SK-N-SH (cell line): ENCODE data around the gene ASGR1. TPM values are rescaled to one million over a fixed set of nuclear protein-coding genes. Genes with fewer than 3 reads are reported as not detected.

ENCODE experiments used
- CTCF ChIA-PET: fragments of 300-600, 350-600 bp; formaldehyde crosslinking; extraction: SDS; loops from one replicate; lab custom pipeline; 2021; lab: Yijun Ruan, JAX
- POLR2A ChIA-PET: fragments of 350-600 bp; sonication (Branson Sonifier 250); formaldehyde crosslinking; extraction: SDS; loops from one replicate; lab custom pipeline; 2020; ENCODE audit warnings: antibody characterized with exemption, inconsistent platforms; lab: Yijun Ruan, JAX
- DNase-seq: peaks from one replicate; pipeline ENCODE4 v3.0.0; 2012
- H2AFZ ChIP-seq: fragments of 200-600 bp; sonication (generic); 2 replicates; pipeline ENCODE4 v1.8.1; 2016; ENCODE audit warnings: antibody characterized with exemption, mild to moderate bottlenecking, low read depth
- H3F3A ChIP-seq: fragments of 200-600 bp; sonication (generic); replicated peaks from 2 replicates; pipeline ENCODE3; 2016; ENCODE audit warnings: antibody characterized with exemption, mild to moderate bottlenecking; ENCODE audit not compliant: insufficient read depth
- H3K27ac ChIP-seq, 2 experiments: fragments of 200-500 bp in 1 of 2; fragments of 200-600 bp in 1 of 2; sonication (Bioruptor generic) in 1 of 2; sonication (generic), shearing (Covaris generic) in 1 of 2; 2 replicates each; pipeline versions ENCODE4 v1.5.1 to v1.6.1; 2014 to 2016; ENCODE audit warnings: low read depth in 2 of 2, inconsistent platforms in 1 of 2, low read length in 1 of 2, mild to moderate bottlenecking in 1 of 2, mixed read lengths in 1 of 2
- H3K27me3 ChIP-seq: fragments of 200-600 bp; sonication (generic), shearing (Covaris generic); 2 replicates; pipeline ENCODE4 v1.6.1; 2016; ENCODE audit warnings: mixed run types; ENCODE audit not compliant: insufficient read depth
- H3K36me3 ChIP-seq, 2 experiments: fragments of 200-500 bp in 1 of 2; fragments of 200-600 bp in 1 of 2; sonication (Bioruptor generic) in 1 of 2; sonication (generic) in 1 of 2; replicated peaks in 1 of 2; 2 replicates each; pipeline versions ENCODE3 to v1.5.1; 2014 to 2016; ENCODE audit warnings: low read length in 1 of 2, mild to moderate bottlenecking in 1 of 2; ENCODE audit not compliant: insufficient read depth in 2 of 2, control insufficient read depth in 1 of 2
- H3K4me1 ChIP-seq, 2 experiments: fragments of 200-500 bp in 1 of 2; fragments of 200-600 bp in 1 of 2; sonication (Bioruptor generic) in 1 of 2; sonication (generic), shearing (Covaris generic) in 1 of 2; 2 replicates each; pipeline versions ENCODE4 v1.5.1 to v1.6.1; 2014 to 2016; ENCODE audit warnings: low read depth in 1 of 2, low read length in 1 of 2, mixed run types in 1 of 2; ENCODE audit not compliant: insufficient read depth in 2 of 2, control insufficient read depth in 1 of 2
- H3K4me2 ChIP-seq: fragments of 200-600 bp; sonication (generic), shearing (Covaris generic); 2 replicates; pipeline ENCODE4 v1.6.1; 2017; ENCODE audit warnings: mixed run types
- H3K4me3 ChIP-seq, 2 experiments: fragments of 200-500 bp in 1 of 2; fragments of 200-600 bp in 1 of 2; sonication (Bioruptor generic) in 1 of 2; sonication (generic), shearing (Covaris generic) in 1 of 2; 2 replicates each; pipeline versions ENCODE4 v1.5.1 to v1.8.1; 2014 to 2016; ENCODE audit warnings: low read depth in 2 of 2, inconsistent platforms in 1 of 2, low read length in 1 of 2, mild to moderate bottlenecking in 1 of 2, mixed read lengths in 1 of 2, moderate library complexity in 1 of 2
- H3K79me2 ChIP-seq: fragments of 200-600 bp; sonication (generic); 2 replicates; pipeline ENCODE4 v1.8.1; 2017; ENCODE audit warnings: mild to moderate bottlenecking; ENCODE audit not compliant: insufficient read depth
- H3K9ac ChIP-seq: fragments of 200-600 bp; sonication (generic); 2 replicates; pipeline ENCODE4 v1.6.1; 2017; ENCODE audit warnings: mixed run types
- H3K9me2 ChIP-seq: fragments of 200-600 bp; sonication (generic); 2 replicates; pipeline ENCODE4 v1.6.1; 2017; ENCODE audit warnings: mixed run types
- H3K9me3 ChIP-seq: fragments of 200-600 bp; sonication (generic); 2 replicates; pipeline ENCODE4 v1.6.1; 2017; ENCODE audit warnings: mixed run types, mild to moderate bottlenecking, moderate library complexity
- H4K20me1 ChIP-seq: fragments of 200-600 bp; sonication (generic); 2 replicates; pipeline ENCODE4 v1.6.1; 2017; ENCODE audit warnings: mild to moderate bottlenecking, mixed run types; ENCODE audit not compliant: insufficient read depth
- CHD2 ChIP-seq: fragments of 150-350 bp; IDR thresholded peaks from 2 replicates; pipeline ENCODE4 v1.6.1; 2018; ENCODE audit warnings: low read length; ENCODE audit not compliant: partially characterized antibody
- EP300 ChIP-seq, 2 experiments: IDR thresholded peaks; 2 replicates each; pipeline versions ENCODE4 v1.4.0 to v1.6.1; 2012; ENCODE audit warnings: borderline replicate concordance in 1 of 2, low read depth in 1 of 2, low read length in 1 of 2
- FOXJ3 ChIP-seq: sonication (generic); formaldehyde crosslinking; IDR thresholded peaks from 2 replicates; pipeline ENCODE4 v1.5.1; 2020; ENCODE audit warnings: mild to moderate bottlenecking, missing genetic modification reagents
- FOXM1 ChIP-seq: IDR thresholded peaks from 2 replicates; pipeline ENCODE4 v1.4.0; 2012; ENCODE audit warnings: low read depth, mild to moderate bottlenecking
- GABPA ChIP-seq: IDR thresholded peaks from 2 replicates; pipeline ENCODE4 v1.4.0; 2012; ENCODE audit warnings: low read depth, mild to moderate bottlenecking
- GATA2 ChIP-seq: sonication (generic); formaldehyde crosslinking; IDR thresholded peaks from 2 replicates; pipeline ENCODE4 v1.5.0; 2020; ENCODE audit warnings: mild to moderate bottlenecking, missing genetic modification reagents
- JUND ChIP-seq: IDR thresholded peaks from 2 replicates; pipeline ENCODE4 v1.4.0; 2012
- POLR2AphosphoS5 ChIP-seq: IDR thresholded peaks from 2 replicates; pipeline ENCODE4 v1.6.1; 2012; ENCODE audit warnings: low read depth, low read length
- RAD21 ChIP-seq: IDR thresholded peaks from 2 replicates; pipeline ENCODE4 v1.6.1; 2012; ENCODE audit warnings: mild to moderate bottlenecking, low read length
- RCOR1 ChIP-seq: fragments of 150-350 bp; IDR thresholded peaks from 2 replicates; pipeline ENCODE4 v1.6.1; 2017; ENCODE audit warnings: antibody characterized with exemption, low read length
- REST ChIP-seq: IDR thresholded peaks from 2 replicates; pipeline ENCODE4 v1.6.1; 2012; ENCODE audit warnings: mild to moderate bottlenecking, low read depth, low read length, moderate library complexity
- RFX5 ChIP-seq: IDR thresholded peaks from 2 replicates; pipeline ENCODE4 v1.6.1; 2012; ENCODE audit warnings: mild to moderate bottlenecking, improper control_type of control experiment, low read length
- RXRA ChIP-seq: IDR thresholded peaks from 2 replicates; pipeline ENCODE4 v1.4.0; 2012; ENCODE audit warnings: low read depth, mild to moderate bottlenecking, borderline replicate concordance
- SIN3A ChIP-seq: IDR thresholded peaks from 2 replicates; pipeline ENCODE4 v1.6.1; 2012; ENCODE audit warnings: low read depth, mild to moderate bottlenecking, low read length, moderate library complexity, borderline replicate concordance
- TEAD4 ChIP-seq: IDR thresholded peaks from 2 replicates; pipeline ENCODE4 v1.4.0; 2012; ENCODE audit warnings: mild to moderate bottlenecking, borderline replicate concordance; ENCODE audit not compliant: insufficient read depth
- YY1 ChIP-seq: IDR thresholded peaks from 2 replicates; pipeline ENCODE4 v1.4.0; 2012; ENCODE audit warnings: low read depth, mild to moderate bottlenecking
- ZBTB33 ChIP-seq: IDR thresholded peaks from 2 replicates; pipeline ENCODE4 v1.4.0; 2012; ENCODE audit warnings: low read depth, borderline replicate concordance
- WGBS: methylation state at CpG from one replicate; pipeline ENCODE4 v1.1.6; 2017; ENCODE audit warnings: low lambda C conversion rate; 5-methylcytosine and 5-hydroxymethylcytosine counted together
- polyA plus RNA-seq, 3 experiments: library from polyadenylated mRNA; depleted of rRNA; stranded (reverse); fragments of >200 nt; gene quantifications; 2 replicates each; pipeline ENCODE4 v1.2.3, GENCODE V29; 2012
- TF ChIP-seq, protein P1 (sequence below): IDR thresholded peaks from 2 replicates; pipeline ENCODE4 v1.4.0; 2012; ENCODE audit warnings: low read depth, borderline replicate concordance
- TF ChIP-seq, protein P2 (sequence below): fragments of 200-600 bp; sonication (generic); IDR thresholded peaks from 2 replicates; pipeline ENCODE4 v1.6.1; 2017; ENCODE audit warnings: antibody characterized with exemption, mild to moderate bottlenecking, moderate library complexity
- TF ChIP-seq, protein P3 (sequence below): IDR thresholded peaks from 2 replicates; pipeline ENCODE4; 2012

ASGR1 gene
- polyA plus RNA-seq, 1 of the 3 experiments (the other 2 are of a cell fraction), result 2.1 TPM

GRCh38 chr17:7174603-7175326 is 4.4 kb downstream of the ASGR1 start (continued):
- no peak for TF ChIP-seq CHD2

- H2AFZ ChIP-seq, result no peak overlapping the region
- WGBS, result 85% methylated on average over 50 of the region's 69 CpGs
- no peak overlapping the region for H3K27ac ChIP-seq
- H3K9me2 ChIP-seq, result no peaks in the 10 kb centered on the region
- POLR2A ChIA-PET, result no interaction called here
- H3K79me2 ChIP-seq, result no peaks in the 10 kb centered on the region
- H3F3A ChIP-seq, result peaks cover 3% of the 10 kb centered on the region
- no peak overlapping the region for H3K4me3 ChIP-seq
- CTCF ChIA-PET, result interaction anchor here (0.9 kb wide), 1 partner anchor 128 kb away, joined by 4 read pairs; no protein-coding TSS in a partner anchor
- peaks cover 0 to 8% of the 10 kb centered on the region in 2 experiments; a peak in 1 of 4 replicates for H3K4me1 ChIP-seq
- no peaks in the 10 kb centered on the region for H3K9me3 ChIP-seq
- H3K9ac ChIP-seq, result no peak overlapping the region
- H3K4me2 ChIP-seq, result no peak overlapping the region
- DNase-seq, result peak; percentile 58
- no peaks in the 10 kb centered on the region for H3K27me3 ChIP-seq
- H4K20me1 ChIP-seq, result no peaks in the 10 kb centered on the region
- H3K36me3 ChIP-seq, result no peaks in the 10 kb centered on the region
- TF ChIP-seq RXRA, result no peak
- TF ChIP-seq FOXM1, result no peak
- TF ChIP-seq, protein P1, sequence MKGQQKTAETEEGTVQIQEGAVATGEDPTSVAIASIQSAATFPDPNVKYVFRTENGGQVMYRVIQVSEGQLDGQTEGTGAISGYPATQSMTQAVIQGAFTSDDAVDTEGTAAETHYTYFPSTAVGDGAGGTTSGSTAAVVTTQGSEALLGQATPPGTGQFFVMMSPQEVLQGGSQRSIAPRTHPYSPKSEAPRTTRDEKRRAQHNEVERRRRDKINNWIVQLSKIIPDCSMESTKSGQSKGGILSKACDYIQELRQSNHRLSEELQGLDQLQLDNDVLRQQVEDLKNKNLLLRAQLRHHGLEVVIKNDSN, result no peak
- TF ChIP-seq RAD21, result no peak
- no peak for TF ChIP-seq ZBTB33
- TF ChIP-seq POLR2AphosphoS5, result no peak
- TF ChIP-seq RFX5, result no peak
- no peak for TF ChIP-seq REST
- no peak for TF ChIP-seq SIN3A
- TF ChIP-seq GABPA, result no peak
- TF ChIP-seq GATA2 (CRISPR knock-in tag), result no peak
- no peak for TF ChIP-seq YY1
- TF ChIP-seq TEAD4, result no peak
- TF ChIP-seq RCOR1, result no peak
- TF ChIP-seq, protein P2, sequence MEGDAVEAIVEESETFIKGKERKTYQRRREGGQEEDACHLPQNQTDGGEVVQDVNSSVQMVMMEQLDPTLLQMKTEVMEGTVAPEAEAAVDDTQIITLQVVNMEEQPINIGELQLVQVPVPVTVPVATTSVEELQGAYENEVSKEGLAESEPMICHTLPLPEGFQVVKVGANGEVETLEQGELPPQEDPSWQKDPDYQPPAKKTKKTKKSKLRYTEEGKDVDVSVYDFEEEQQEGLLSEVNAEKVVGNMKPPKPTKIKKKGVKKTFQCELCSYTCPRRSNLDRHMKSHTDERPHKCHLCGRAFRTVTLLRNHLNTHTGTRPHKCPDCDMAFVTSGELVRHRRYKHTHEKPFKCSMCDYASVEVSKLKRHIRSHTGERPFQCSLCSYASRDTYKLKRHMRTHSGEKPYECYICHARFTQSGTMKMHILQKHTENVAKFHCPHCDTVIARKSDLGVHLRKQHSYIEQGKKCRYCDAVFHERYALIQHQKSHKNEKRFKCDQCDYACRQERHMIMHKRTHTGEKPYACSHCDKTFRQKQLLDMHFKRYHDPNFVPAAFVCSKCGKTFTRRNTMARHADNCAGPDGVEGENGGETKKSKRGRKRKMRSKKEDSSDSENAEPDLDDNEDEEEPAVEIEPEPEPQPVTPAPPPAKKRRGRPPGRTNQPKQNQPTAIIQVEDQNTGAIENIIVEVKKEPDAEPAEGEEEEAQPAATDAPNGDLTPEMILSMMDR, result no peak
- no peak for TF ChIP-seq CHD2
- TF ChIP-seq JUND, result no peak
- no peak for TF ChIP-seq FOXJ3
- no peak for TF ChIP-seq EP300 (IDR thresholded peaks at IDR 0.05; ENCODE audit: borderline replicate concordance in 1 of 2, low read depth in 1 of 2, low read length in 1 of 2)
- TF ChIP-seq, protein P3, sequence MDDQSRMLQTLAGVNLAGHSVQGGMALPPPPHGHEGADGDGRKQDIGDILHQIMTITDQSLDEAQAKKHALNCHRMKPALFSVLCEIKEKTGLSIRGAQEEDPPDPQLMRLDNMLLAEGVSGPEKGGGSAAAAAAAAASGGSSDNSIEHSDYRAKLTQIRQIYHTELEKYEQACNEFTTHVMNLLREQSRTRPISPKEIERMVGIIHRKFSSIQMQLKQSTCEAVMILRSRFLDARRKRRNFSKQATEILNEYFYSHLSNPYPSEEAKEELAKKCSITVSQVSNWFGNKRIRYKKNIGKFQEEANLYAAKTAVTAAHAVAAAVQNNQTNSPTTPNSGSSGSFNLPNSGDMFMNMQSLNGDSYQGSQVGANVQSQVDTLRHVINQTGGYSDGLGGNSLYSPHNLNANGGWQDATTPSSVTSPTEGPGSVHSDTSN, result no peak
Measured at GRCh38 chr17:7173687-7174602, 5.2 kb downstream of the ASGR1 start.
